22Rv1 (cell line): ENCODE data around the gene KCNT2.

Experiments used
- H3K27ac ChIP-seq: fragments of 450-650 bp; 2 replicates; pipeline ENCODE4 v1.5.1; 2017
- ZFX ChIP-seq: fragments of 450-650 bp; IDR thresholded peaks from 2 replicates; pipeline ENCODE4 v1.6.1; 2017; ENCODE audit warnings: antibody characterized with exemption, borderline replicate concordance
- TF ChIP-seq, protein P1 (sequence below): fragments of 450-650 bp; IDR thresholded peaks from 2 replicates; pipeline ENCODE4 v1.5.1; 2017; ENCODE audit warnings: mild to moderate bottlenecking

KCNT2 gene

DNA sequence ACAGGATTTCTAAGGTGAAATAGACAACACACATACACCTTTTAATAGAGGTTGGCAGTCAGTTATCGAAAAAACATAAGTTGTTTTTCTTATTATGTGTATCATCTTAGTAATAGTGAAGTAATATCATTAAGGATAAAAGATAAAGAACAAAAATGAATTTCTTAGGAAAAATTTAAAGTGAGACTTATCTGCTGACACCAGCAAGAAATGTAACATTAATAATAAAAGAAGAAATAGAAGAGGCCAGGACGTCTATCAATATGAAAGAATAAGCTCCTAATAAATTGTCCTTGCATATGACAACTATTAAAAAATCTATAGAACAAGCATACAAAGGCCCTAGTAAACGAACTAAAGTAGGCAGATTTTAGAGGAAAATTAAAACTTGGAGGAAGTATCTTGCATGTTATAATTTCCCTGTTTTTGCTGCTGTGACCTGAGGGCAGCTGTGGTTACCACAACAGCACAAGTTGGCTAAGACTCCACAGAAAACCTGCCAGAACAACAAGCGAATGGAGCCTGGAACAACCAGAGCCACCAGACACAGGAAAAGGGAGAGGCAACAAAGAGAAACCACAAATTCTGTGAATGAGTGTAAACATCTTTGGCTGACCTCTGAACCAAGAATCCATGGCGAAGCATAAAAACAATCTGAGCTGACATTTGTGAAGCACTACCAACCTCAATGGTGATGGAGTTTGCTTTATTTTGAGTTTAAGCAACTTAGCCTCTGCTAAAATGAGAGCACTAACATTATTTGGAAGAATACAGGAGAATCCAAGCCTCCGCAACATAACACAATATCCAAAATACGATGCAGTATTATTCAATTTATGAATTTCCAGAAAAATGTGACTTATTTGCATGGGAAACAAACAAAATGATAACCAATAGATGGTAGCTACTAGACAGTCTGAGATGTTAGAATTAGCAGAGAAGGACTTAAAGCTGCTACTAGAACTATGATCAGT is 207.5 kb downstream of the KCNT2 start:
- TF ChIP-seq, protein P1, sequence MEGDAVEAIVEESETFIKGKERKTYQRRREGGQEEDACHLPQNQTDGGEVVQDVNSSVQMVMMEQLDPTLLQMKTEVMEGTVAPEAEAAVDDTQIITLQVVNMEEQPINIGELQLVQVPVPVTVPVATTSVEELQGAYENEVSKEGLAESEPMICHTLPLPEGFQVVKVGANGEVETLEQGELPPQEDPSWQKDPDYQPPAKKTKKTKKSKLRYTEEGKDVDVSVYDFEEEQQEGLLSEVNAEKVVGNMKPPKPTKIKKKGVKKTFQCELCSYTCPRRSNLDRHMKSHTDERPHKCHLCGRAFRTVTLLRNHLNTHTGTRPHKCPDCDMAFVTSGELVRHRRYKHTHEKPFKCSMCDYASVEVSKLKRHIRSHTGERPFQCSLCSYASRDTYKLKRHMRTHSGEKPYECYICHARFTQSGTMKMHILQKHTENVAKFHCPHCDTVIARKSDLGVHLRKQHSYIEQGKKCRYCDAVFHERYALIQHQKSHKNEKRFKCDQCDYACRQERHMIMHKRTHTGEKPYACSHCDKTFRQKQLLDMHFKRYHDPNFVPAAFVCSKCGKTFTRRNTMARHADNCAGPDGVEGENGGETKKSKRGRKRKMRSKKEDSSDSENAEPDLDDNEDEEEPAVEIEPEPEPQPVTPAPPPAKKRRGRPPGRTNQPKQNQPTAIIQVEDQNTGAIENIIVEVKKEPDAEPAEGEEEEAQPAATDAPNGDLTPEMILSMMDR: no peak
- TF ChIP-seq ZFX: no peak
- H3K27ac ChIP-seq: no peak overlapping the region

DNA sequence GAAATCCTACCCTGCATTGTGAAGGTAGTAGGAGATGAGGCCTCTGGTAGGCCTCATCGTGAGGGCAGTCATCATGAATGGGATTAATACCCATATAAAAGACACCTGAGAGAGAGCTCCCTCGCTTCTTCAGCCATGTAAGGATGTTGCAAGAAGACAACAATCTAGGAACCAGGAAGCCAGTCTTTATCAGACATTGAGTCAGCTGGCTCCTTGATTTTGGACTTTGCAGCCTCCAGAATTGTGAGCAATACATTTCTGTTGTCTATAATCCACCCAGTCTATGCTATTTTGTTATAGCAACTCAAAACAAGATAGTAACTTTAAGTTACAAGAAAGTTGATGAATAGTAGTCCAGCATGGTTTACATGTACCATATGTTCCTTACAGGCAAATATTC is 208.5 kb downstream of the KCNT2 start:
- TF ChIP-seq, protein P1: no peak
- no peak for TF ChIP-seq ZFX
- no peak overlapping the region for H3K27ac ChIP-seq

DNA sequence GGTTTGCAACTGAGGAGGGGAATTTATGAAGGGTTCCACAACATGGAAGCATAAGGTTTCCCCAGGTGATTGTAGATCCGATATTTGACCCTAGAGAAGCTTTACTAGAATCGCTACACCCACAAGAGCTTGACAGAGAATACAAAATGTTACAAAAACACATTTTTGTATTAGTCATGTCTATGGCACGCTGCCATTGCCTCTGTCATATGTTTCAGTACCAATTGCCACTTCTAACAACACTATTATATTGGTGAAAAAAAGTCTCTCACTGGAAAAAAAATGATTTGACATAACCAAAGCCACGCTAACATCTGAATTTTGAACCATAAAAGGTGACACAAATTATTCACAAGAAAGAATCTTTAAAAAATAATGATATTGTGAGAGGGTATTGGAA is 214.5 kb downstream of the KCNT2 start:
- no peak overlapping the region for H3K27ac ChIP-seq
- no peak for TF ChIP-seq ZFX
- TF ChIP-seq, protein P1: no peak

DNA sequence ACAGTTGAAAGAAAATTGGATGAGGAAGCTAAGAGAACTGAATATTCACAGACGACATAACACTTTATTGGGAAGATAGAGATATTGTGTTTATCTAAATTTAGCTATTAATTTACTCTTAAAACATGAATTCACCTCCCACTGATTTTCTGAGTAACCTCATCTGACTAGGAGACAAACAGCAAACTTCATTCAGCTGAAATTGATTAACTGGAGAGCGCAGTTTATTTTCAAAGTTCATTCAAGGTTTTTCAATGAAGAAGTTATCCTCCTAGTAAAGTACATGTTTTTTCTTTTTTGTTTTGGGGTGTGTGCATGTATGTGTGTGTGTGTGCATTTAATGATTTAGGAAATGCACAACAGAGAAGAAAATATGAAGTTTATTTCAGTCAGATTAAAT is 215.0 kb downstream of the KCNT2 start:
- TF ChIP-seq, protein P1: no peak
- TF ChIP-seq ZFX: no peak
- no peak overlapping the region for H3K27ac ChIP-seq

DNA sequence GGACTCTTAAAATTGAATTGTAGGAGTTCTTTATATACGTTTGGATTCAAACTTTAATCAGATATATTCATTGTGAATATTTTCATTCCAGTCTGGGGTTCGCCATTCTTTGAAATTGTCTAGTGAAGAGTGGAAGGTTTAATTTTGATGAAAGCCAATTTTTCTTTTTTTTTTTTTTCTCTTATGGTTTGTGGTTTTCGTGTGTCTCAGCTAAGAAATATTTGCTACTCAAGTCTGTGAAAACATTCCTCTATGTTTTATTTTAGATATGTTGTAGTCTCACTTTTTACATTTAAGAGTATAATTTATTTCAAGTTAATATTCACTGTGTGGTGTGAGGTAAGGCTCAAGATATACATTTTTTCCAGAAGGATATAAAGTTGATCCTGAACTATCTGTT is 220.5 kb downstream of the KCNT2 start:
- no peak overlapping the region for H3K27ac ChIP-seq
- TF ChIP-seq, protein P1: no peak
- TF ChIP-seq ZFX: no peak

DNA sequence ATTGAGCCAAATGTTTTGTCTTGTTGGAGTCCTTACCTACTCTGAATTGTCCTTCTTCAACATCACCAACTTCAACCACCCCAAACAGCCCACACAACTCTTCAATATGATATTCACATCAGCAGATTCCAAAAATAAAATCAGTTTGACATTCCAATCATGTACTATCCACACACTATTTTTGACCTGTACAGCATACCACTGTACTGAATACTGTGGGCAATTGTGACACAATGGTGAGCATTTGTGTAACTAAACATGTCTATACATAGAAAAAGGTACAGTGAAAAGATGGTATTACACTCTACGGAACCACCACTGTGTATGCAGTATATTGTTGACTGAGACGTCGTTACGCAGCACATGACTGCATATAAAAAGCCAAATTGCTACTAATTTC is 223.1 kb downstream of the KCNT2 start:
- TF ChIP-seq, protein P1: no peak
- no peak for TF ChIP-seq ZFX
- H3K27ac ChIP-seq: no peak overlapping the region

DNA sequence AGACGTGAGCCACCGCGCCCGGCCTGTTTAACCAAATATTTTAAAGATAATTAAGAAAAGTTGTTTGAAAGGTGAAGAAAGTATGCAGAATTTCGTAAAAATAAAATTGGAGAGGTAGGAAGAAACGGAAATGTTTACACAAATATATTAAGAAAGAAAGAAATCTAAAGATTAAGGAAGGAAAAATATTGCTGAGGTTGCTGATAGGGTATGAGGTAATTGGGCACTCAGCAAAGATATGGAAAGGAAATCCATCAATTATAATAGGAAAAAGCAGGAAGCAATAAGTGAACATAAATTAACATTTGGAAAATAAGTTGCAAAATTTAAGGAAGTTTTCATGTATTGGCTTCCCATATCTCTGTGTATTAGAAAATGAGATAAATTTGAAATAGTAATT is 225.9 kb downstream of the KCNT2 start:
- TF ChIP-seq ZFX: no peak
- TF ChIP-seq, protein P1: no peak
- no peak overlapping the region for H3K27ac ChIP-seq
